Kidney (tissue), 14 donors: ENCODE measurements around the gene CAVIN1. TPM values are rescaled to one million over a fixed set of nuclear protein-coding genes. Genes with fewer than 3 reads are reported as not detected.

ENCODE experiments used
- DNase-seq, 5 donors: peaks; one replicate each; pipeline ENCODE4 v3.0.0-alpha.2; 2013 to 2020
- FAIRE-seq: peaks from 2 replicates; lab custom pipeline; 2012; peaks lifted over from hg19 to GRCh38; lab: Jason Lieb, UNC
- H3K27ac ChIP-seq, 2 donors: one replicate each; pipeline ENCODE4 v1.7.0; 2013; ENCODE audit warnings: low read depth in 2 of 2, low read length in 2 of 2, inconsistent platforms in 1 of 2
- H3K27me3 ChIP-seq: one replicate; pipeline ENCODE4 v1.7.1; 2013; ENCODE audit warnings: low read length, inconsistent platforms; ENCODE audit not compliant: control insufficient read depth, insufficient read depth
- H3K36me3 ChIP-seq, 3 donors: one replicate each; pipeline versions ENCODE4 v1.7.0 to v1.7.1; 2013; ENCODE audit warnings: low read length in 3 of 3, control low read depth in 1 of 3, inconsistent platforms in 1 of 3; ENCODE audit not compliant: insufficient read depth in 3 of 3, control insufficient read depth in 2 of 3
- H3K4me1 ChIP-seq, 3 donors: one replicate each; pipeline versions ENCODE4 v1.7.0 to v1.7.1; 2013; ENCODE audit warnings: low read length in 3 of 3, inconsistent platforms in 1 of 3, low read depth in 1 of 3; ENCODE audit not compliant: control insufficient read depth in 2 of 3, insufficient read depth in 2 of 3
- H3K4me3 ChIP-seq, 3 donors: one replicate each; pipeline versions ENCODE4 v1.7.0 to v1.8.1; 2013; ENCODE audit warnings: low read length in 3 of 3, control low read depth in 1 of 3, inconsistent platforms in 1 of 3
- H3K9ac ChIP-seq, 3 donors: one replicate each; pipeline versions ENCODE4 v1.7.0 to v1.7.1; 2013; ENCODE audit warnings: low read length in 3 of 3, control low read depth in 1 of 3, inconsistent platforms in 1 of 3
- H3K9me3 ChIP-seq, 3 donors: one replicate each; pipeline versions ENCODE4 v1.7.0 to v1.7.1; 2013; ENCODE audit warnings: low read length in 3 of 3, control low read depth in 1 of 3, inconsistent platforms in 1 of 3; ENCODE audit not compliant: control insufficient read depth in 2 of 3, insufficient read depth in 1 of 3
- intact Hi-C: fragments of 100-400 bp; cut with DNase I; formaldehyde crosslinking; loops from one replicate; pipeline ENCODE4 v1.11.1; 2022
- polyA plus RNA-seq: library from polyadenylated mRNA; stranded (reverse); fragments of 350-450 nt; fragmentation: Illumina TruSeq; extraction: RNeasy Lipid Tissue Mini Kit (QIAGEN cat#74804); gene quantifications from one replicate; pipeline ENCODE4 v1.2.3, GENCODE V29; 2014; ENCODE audit warnings: low read depth, low replicate concordance; ENCODE audit not compliant: insufficient read depth
- total RNA-seq: library from RNA; stranded (reverse); fragmentation: NEBNext Ultra II Directional; extraction: Animal tissue kit (Norgen Biotek cat#: 25700); gene quantifications from one replicate; pipeline ENCODE4 v1.2.1, GENCODE V29; 2021
- TF ChIP-seq, protein P1 (sequence below): IDR thresholded peaks from 3 replicates; pipeline ENCODE4 v1.5.1; 2012; ENCODE audit warnings: mild to moderate bottlenecking, moderate library complexity, borderline replicate concordance; ENCODE audit not compliant: insufficient read depth; ENCODE audit errors: extremely low read depth
- donor health status: control.
- donor health status: control.
- donor health status: control.
- donor health status: control.
- donor health status: control.
- donor health status: DM: yes; HTN: yes; CAD: no.
- donor health status: Normal renal cell carcinoma (clear cell type).

Gene CAVIN1
- total and polyA plus RNA-seq, 2 donors from 2014 or later = 67.1 to 204 TPM

GRCh38 chr17:42442196-42442565 is 19.1 kb upstream of the CAVIN1 start:
- intact Hi-C loops = no loop called here
- no peak for FAIRE-seq

GRCh38 chr17:42441371-42442195 is 18.5 kb upstream of the CAVIN1 start:
- H3K9ac ChIP-seq = no peak overlapping the region
- H3K36me3 ChIP-seq = no peaks in the 10 kb centered on the region
- TF ChIP-seq, protein P1, sequence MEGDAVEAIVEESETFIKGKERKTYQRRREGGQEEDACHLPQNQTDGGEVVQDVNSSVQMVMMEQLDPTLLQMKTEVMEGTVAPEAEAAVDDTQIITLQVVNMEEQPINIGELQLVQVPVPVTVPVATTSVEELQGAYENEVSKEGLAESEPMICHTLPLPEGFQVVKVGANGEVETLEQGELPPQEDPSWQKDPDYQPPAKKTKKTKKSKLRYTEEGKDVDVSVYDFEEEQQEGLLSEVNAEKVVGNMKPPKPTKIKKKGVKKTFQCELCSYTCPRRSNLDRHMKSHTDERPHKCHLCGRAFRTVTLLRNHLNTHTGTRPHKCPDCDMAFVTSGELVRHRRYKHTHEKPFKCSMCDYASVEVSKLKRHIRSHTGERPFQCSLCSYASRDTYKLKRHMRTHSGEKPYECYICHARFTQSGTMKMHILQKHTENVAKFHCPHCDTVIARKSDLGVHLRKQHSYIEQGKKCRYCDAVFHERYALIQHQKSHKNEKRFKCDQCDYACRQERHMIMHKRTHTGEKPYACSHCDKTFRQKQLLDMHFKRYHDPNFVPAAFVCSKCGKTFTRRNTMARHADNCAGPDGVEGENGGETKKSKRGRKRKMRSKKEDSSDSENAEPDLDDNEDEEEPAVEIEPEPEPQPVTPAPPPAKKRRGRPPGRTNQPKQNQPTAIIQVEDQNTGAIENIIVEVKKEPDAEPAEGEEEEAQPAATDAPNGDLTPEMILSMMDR = no peak
- intact Hi-C loops = no loop called here
- H3K9me3 ChIP-seq = no peaks in the 10 kb centered on the region
- H3K4me1 ChIP-seq = peaks cover 0 to 6% (median 0%) of the 10 kb centered on the region in 3 donors
- no peaks in the 10 kb centered on the region for H3K27me3 ChIP-seq
- no peak overlapping the region for H3K4me3 ChIP-seq
- H3K27ac ChIP-seq = no peak overlapping the region
- DNase-seq (no peak), FAIRE-seq (no peak)

More at GRCh38 chr17:42442196-42442565, 19.1 kb upstream of the CAVIN1 start:
- H3K36me3 ChIP-seq = no peaks in the 10 kb centered on the region
- TF ChIP-seq, protein P1 = no peak
- no peak for DNase-seq
- no peak overlapping the region for H3K9ac ChIP-seq
- no peak overlapping the region for H3K4me3 ChIP-seq
- H3K9me3 ChIP-seq = no peaks in the 10 kb centered on the region
- peaks cover 0 to 6% (median 0%) of the 10 kb centered on the region in 3 donors for H3K4me1 ChIP-seq
- H3K27me3 ChIP-seq = no peaks in the 10 kb centered on the region
- H3K27ac ChIP-seq = no peak overlapping the region

- DNase-seq (no peak), FAIRE-seq (no peak)
- H3K9ac ChIP-seq = no peak overlapping the region
- no peaks in the 10 kb centered on the region for H3K27me3 ChIP-seq
- H3K9me3 ChIP-seq = no peaks in the 10 kb centered on the region
- H3K4me3 ChIP-seq = no peak overlapping the region
- no peak overlapping the region for H3K27ac ChIP-seq
- H3K36me3 ChIP-seq = no peaks in the 10 kb centered on the region
- TF ChIP-seq, protein P1 = peak; percentile 32
- intact Hi-C loops = no loop called here
- peaks cover 0 to 6% (median 0%) of the 10 kb centered on the region in 3 donors for H3K4me1 ChIP-seq
These were observed 15.8 kb upstream of the CAVIN1 start for GRCh38 chr17:42438600-42439567.
